OCI-LY3 (cell line): ENCODE measurements around the gene PRDM12.

Experiments used
- EZH2phosphoT487 ChIP-seq: fragments of 200-600 bp; shearing (Covaris generic); IDR thresholded peaks from 2 replicates; pipeline ENCODE4 v1.6.1; 2018; ENCODE audit warnings: antibody characterized with exemption, mixed run types, low read depth
- TF ChIP-seq, protein P1 (sequence below): fragments of 200-600, 300-600 bp; sonication (generic); IDR thresholded peaks from 2 replicates; pipeline ENCODE4 v1.5.1; 2014; ENCODE audit warnings: antibody characterized with exemption, low read length, low read depth

GRCh38 chr9:130639866-130640555 is 24.4 kb upstream of the PRDM12 start:
- TF ChIP-seq, protein P1, sequence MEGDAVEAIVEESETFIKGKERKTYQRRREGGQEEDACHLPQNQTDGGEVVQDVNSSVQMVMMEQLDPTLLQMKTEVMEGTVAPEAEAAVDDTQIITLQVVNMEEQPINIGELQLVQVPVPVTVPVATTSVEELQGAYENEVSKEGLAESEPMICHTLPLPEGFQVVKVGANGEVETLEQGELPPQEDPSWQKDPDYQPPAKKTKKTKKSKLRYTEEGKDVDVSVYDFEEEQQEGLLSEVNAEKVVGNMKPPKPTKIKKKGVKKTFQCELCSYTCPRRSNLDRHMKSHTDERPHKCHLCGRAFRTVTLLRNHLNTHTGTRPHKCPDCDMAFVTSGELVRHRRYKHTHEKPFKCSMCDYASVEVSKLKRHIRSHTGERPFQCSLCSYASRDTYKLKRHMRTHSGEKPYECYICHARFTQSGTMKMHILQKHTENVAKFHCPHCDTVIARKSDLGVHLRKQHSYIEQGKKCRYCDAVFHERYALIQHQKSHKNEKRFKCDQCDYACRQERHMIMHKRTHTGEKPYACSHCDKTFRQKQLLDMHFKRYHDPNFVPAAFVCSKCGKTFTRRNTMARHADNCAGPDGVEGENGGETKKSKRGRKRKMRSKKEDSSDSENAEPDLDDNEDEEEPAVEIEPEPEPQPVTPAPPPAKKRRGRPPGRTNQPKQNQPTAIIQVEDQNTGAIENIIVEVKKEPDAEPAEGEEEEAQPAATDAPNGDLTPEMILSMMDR, result no peak
- no peak for TF ChIP-seq EZH2phosphoT487
